C4-2B (cell line): ENCODE measurements around the gene PDE1A.

Source experiments
- H3K27ac ChIP-seq: fragments of 450-650 bp; 2 replicates; pipeline ENCODE4 v1.5.1; 2017
- CTCF ChIP-seq: fragments of 450-650 bp; conservative IDR thresholded peaks from 2 replicates; pipeline ENCODE4 v1.5.1; 2017; ENCODE audit warnings: mild to moderate bottlenecking
- ZFX ChIP-seq: fragments of 450-650 bp; IDR thresholded peaks from 2 replicates; pipeline ENCODE4 v1.6.1; 2017

The PDE1A gene

GRCh38 chr2:182372661-182373060, 54.2 kb downstream of the PDE1A start:
- TF ChIP-seq ZFX (no peak), CTCF (no peak)

GRCh38 chr2:182368996-182369395, 57.8 kb downstream of the PDE1A start:
- TF ChIP-seq CTCF (no peak), ZFX (no peak)
- H3K27ac ChIP-seq, result no peak overlapping the region

More at GRCh38 chr2:182372661-182373060, 54.2 kb downstream of the PDE1A start:
- H3K27ac ChIP-seq, result no peak overlapping the region

- no peak for TF ChIP-seq CTCF
- no peak for TF ChIP-seq ZFX
- H3K27ac ChIP-seq, result no peak overlapping the region
These were observed 58.4 kb downstream of the PDE1A start for GRCh38 chr2:182368446-182368845.

GRCh38 chr2:182367401-182367800, 59.4 kb downstream of the PDE1A start:
- no peak overlapping the region for H3K27ac ChIP-seq
- TF ChIP-seq CTCF, result no peak

- no peak overlapping the region for H3K27ac ChIP-seq
- TF ChIP-seq ZFX (no peak), CTCF (no peak)
These were observed 60.2 kb downstream of the PDE1A start for GRCh38 chr2:182366628-182367027.

GRCh38 chr2:182365855-182366254, 61.0 kb downstream of the PDE1A start:
- no peak for TF ChIP-seq ZFX
- H3K27ac ChIP-seq, result no peak overlapping the region

- TF ChIP-seq CTCF (no peak), ZFX (no peak)
- H3K27ac ChIP-seq, result no peak overlapping the region
These were observed 65.4 kb downstream of the PDE1A start for GRCh38 chr2:182361477-182361876.

GRCh38 chr2:182360663-182361260, 66.1 kb downstream of the PDE1A start:
- no peak overlapping the region for H3K27ac ChIP-seq
- TF ChIP-seq ZFX (no peak), CTCF (no peak)
